Psoas muscle (tissue), 8 donors: ENCODE measurements around the gene AP2M1. TPM values are rescaled to one million over a fixed set of nuclear protein-coding genes. Genes with fewer than 3 reads are reported as not detected.

Source experiments
- ATAC-seq, 4 donors: fragments of 200-7000 bp; cut with Tn5 transposase; one replicate each; pipeline ENCODE4 v1.9.1; 2020; ENCODE audit warnings: moderate library complexity in 3 of 4, mild to moderate bottlenecking in 2 of 4
- DNase-seq, 2 donors: peaks; one replicate each; pipeline ENCODE4 v3.0.0-alpha.2; 2020
- H3K27ac ChIP-seq: fragments of 200-600 bp; one replicate; pipeline ENCODE4 v1.8.0; 2022
- H3K27me3 ChIP-seq, 3 donors: fragments of 200-600 bp in 1 of 3; one replicate each; pipeline versions ENCODE4 v1.6.1 to v1.8.0; 2013 to 2022; ENCODE audit warnings: low read length in 2 of 3, mild to moderate bottlenecking in 2 of 3, moderate library complexity in 1 of 3; ENCODE audit not compliant: insufficient read depth in 3 of 3
- H3K36me3 ChIP-seq, 2 donors: fragments of 200-600 bp in 1 of 2; one replicate each; pipeline versions ENCODE4 v1.6.1 to v1.8.0; 2013 to 2022; ENCODE audit warnings: low read depth in 1 of 2, mild to moderate bottlenecking in 1 of 2, moderate library complexity in 1 of 2; ENCODE audit not compliant: insufficient read depth in 1 of 2
- H3K4me1 ChIP-seq: fragments of 200-600 bp; one replicate; pipeline ENCODE4 v1.8.0; 2022
- H3K4me3 ChIP-seq: fragments of 200-600 bp; one replicate; pipeline ENCODE4 v1.8.0; 2022; ENCODE audit warnings: mild to moderate bottlenecking
- H3K9me3 ChIP-seq: fragments of 200-600 bp; one replicate; pipeline ENCODE4 v1.8.0; 2022
- CTCF ChIP-seq: fragments of 200-600 bp; IDR thresholded peaks from one replicate; pipeline ENCODE4 v1.8.0; 2022; ENCODE audit warnings: antibody characterized with exemption
- WGBS, 3 donors: extraction: QIAGEN DNeasy Blood & Tissue Kit; methylation state at CpG; one replicate each; pipeline versions ENCODE4 v1.1.6 to v1.1.7; 2013; 5-methylcytosine and 5-hydroxymethylcytosine counted together
- intact Hi-C, 2 donors: fragments of 100-400 bp; cut with DNase I; formaldehyde crosslinking; loops; one replicate each; pipeline versions ENCODE4 v1.11.0 to v1.14.2; 2022
- polyA plus RNA-seq, 3 donors: library from polyadenylated mRNA; stranded (reverse); fragments of 200-250 nt; gene quantifications; one replicate each; pipeline ENCODE4 v1.2.3, GENCODE V29; 2013
- total RNA-seq, 4 donors: library from RNA; stranded (reverse); fragmentation: NEBNext Ultra II Directional in 2 of 4; extraction: Animal tissue kit (Norgen Biotek cat#: 25700) in 2 of 4; gene quantifications; one replicate each; pipeline versions ENCODE4 v1.2.1 to v1.2.4, GENCODE V29; 2021 to 2023
- donor health status: healthy with polysubstance abuse.
- donor health status: DM: no; HTN: no; CAD: no; lungs with moderate emphysema.
- donor health status: Bipolar disorder and iron deficiency.
- donor health status: healthy.
- donor health status: DM: yes; HTN: yes; CAD: no.
- donor health status: DM: no; HTN: no; CAD: no.
- donor health status: DM: no; HTN: no; CAD: no.
- donor health status: DM: yes; HTN: yes; CAD: no.

Gene AP2M1
- total and polyA plus RNA-seq, 7 donors, result 157 to 299 (median 171) TPM

- ATAC-seq, result no peak
- no peak for TF ChIP-seq CTCF
Observed at GRCh38 chr3:184200825-184201224, 26.2 kb downstream of the AP2M1 start.

GRCh38 chr3:184203526-184203925 is 28.9 kb downstream of the AP2M1 start:
- no peak overlapping the region for H3K4me3 ChIP-seq
- H3K27me3 ChIP-seq, result peaks cover 0 to 5% (median 2%) of the 10 kb centered on the region in 3 donors
- H3K9me3 ChIP-seq, result no peaks in the 10 kb centered on the region
- TF ChIP-seq CTCF, result no peak
- no peaks in the 10 kb centered on the region for H3K4me1 ChIP-seq
- intact Hi-C loops, result no loop called here
- no peak overlapping the region for H3K27ac ChIP-seq
- 59 to 68% (median 65%) methylated on average over 8 of the region's 8 CpGs for whole genome bisulfite sequencing, 3 donors
- H3K36me3 ChIP-seq, result no peaks in the 10 kb centered on the region
- ATAC-seq, result no peak
- no peak for DNase-seq

More at GRCh38 chr3:184200825-184201224, 26.2 kb downstream of the AP2M1 start:
- H3K4me3 ChIP-seq, result no peak overlapping the region
- no peaks in the 10 kb centered on the region for H3K9me3 ChIP-seq
- H3K4me1 ChIP-seq, result no peaks in the 10 kb centered on the region
- intact Hi-C loops, result no loop called here
- peaks cover 0 to 2% (median 0%) of the 10 kb centered on the region in 3 donors for H3K27me3 ChIP-seq
- H3K36me3 ChIP-seq, result peaks cover 0 to 11% of the 10 kb centered on the region in 2 donors
- no peak overlapping the region for H3K27ac ChIP-seq
- DNase-seq, result no peak

GRCh38 chr3:184209146-184209923 is 34.7 kb downstream of the AP2M1 start:
- no peaks in the 10 kb centered on the region for H3K4me1 ChIP-seq
- ATAC-seq (no peak), DNase-seq (no peak)
- no peak overlapping the region for H3K27ac ChIP-seq
- WGBS, 3 donors, result 34 to 44% (median 36%) methylated on average over 11 of the region's 11 CpGs
- H3K4me3 ChIP-seq, result no peak overlapping the region
- no peaks in the 10 kb centered on the region for H3K36me3 ChIP-seq
- peaks cover 0 to 5% (median 2%) of the 10 kb centered on the region in 3 donors for H3K27me3 ChIP-seq
- no peak for TF ChIP-seq CTCF
- intact Hi-C loops, result no loop called here
- no peaks in the 10 kb centered on the region for H3K9me3 ChIP-seq

- intact Hi-C loops, result no loop called here
- ATAC-seq (no peak), DNase-seq (no peak)
- H3K9me3 ChIP-seq, result no peaks in the 10 kb centered on the region
- H3K4me1 ChIP-seq, result no peaks in the 10 kb centered on the region
- peaks cover 0 to 5% (median 0%) of the 10 kb centered on the region in 3 donors for H3K27me3 ChIP-seq
- no peaks in the 10 kb centered on the region for H3K36me3 ChIP-seq
- no peak overlapping the region for H3K4me3 ChIP-seq
- H3K27ac ChIP-seq, result no peak overlapping the region
- no peak for TF ChIP-seq CTCF
- 74 to 77% (median 77%) methylated on average over 5 of the region's 5 CpGs for WGBS, 3 donors
Observed at GRCh38 chr3:184211297-184211696, 36.6 kb downstream of the AP2M1 start.
